GM12878 (cell line): ENCODE measurements around the gene PDE6D.

ENCODE experiments used
- CBX5 ChIP-seq: sonication (generic); IDR thresholded peaks from 2 replicates; pipeline ENCODE4 v1.6.1; 2016; ENCODE audit warnings: low read depth, moderate library complexity, mild to moderate bottlenecking, inconsistent platforms
- CREB1 ChIP-seq: IDR thresholded peaks from 2 replicates; pipeline ENCODE4 v1.6.1; 2012; ENCODE audit warnings: low read depth, mild to moderate bottlenecking, inconsistent platforms
- MXI1 ChIP-seq: fragments of 150-350 bp; IDR thresholded peaks from 2 replicates; pipeline ENCODE4 v1.6.1; 2011; ENCODE audit warnings: low read depth, mild to moderate bottlenecking, inconsistent platforms, low read length, improper control_type of control experiment
- MYC ChIP-seq: IDR thresholded peaks from 2 replicates; pipeline ENCODE4 v1.6.1; 2011; ENCODE audit warnings: mild to moderate bottlenecking, low read length, moderate library complexity, inconsistent platforms; ENCODE audit not compliant: insufficient read depth, insufficient replicate concordance, insufficient read length, severe bottlenecking
- YY1 ChIP-seq: IDR thresholded peaks from 2 replicates; pipeline ENCODE4 v1.6.1; 2011; ENCODE audit warnings: low read depth, mild to moderate bottlenecking, low read length
- ZNF274 ChIP-seq: IDR thresholded peaks from one replicate; pipeline ENCODE4 v1.8.0; 2011; ENCODE audit not compliant: insufficient read length, insufficient read depth
- TF ChIP-seq, protein P1 (sequence below): IDR thresholded peaks from 2 replicates; pipeline ENCODE4 v1.6.1; 2012; ENCODE audit warnings: low read depth, low read length, improper control_type of control experiment

DNA sequence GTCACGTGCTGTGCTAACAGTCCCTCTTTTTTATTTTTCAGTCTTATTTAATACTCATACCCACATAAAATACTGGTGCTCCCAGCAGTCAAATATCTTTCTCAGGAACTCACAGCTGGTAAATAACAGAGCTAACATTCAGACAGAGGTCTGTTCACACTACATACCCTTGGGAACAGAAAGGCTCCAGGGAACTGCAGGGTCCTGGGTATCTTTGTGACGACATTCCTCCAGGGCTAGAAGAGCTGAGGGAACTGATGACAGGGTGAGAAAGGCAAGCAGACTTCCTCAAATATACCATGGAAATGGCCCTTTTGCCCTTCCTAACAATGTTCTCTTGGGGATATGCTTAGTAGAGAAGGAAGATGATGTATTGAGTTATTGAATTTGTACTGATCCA lies 19.3 kb downstream of the PDE6D start:
- TF ChIP-seq YY1 (no peak), ZNF274 (no peak), CREB1 (no peak), MYC (no peak), MXI1 (no peak), CBX5 (no peak)
- TF ChIP-seq, protein P1, sequence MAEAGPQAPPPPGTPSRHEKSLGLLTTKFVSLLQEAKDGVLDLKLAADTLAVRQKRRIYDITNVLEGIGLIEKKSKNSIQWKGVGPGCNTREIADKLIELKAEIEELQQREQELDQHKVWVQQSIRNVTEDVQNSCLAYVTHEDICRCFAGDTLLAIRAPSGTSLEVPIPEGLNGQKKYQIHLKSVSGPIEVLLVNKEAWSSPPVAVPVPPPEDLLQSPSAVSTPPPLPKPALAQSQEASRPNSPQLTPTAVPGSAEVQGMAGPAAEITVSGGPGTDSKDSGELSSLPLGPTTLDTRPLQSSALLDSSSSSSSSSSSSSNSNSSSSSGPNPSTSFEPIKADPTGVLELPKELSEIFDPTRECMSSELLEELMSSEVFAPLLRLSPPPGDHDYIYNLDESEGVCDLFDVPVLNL = no peak
